Testis (tissue), 3 donors: Measurements from ENCODE around the gene OPN3. TPM values are rescaled to one million over a fixed set of nuclear protein-coding genes. Genes with fewer than 3 reads are reported as not detected.

Source experiments
- DNase-seq: peaks from one replicate; pipeline ENCODE4 v3.0.0-alpha.2; 2019
- H3K27ac ChIP-seq, 2 donors: fragments of 200-600 bp; sonication (generic); one replicate each; pipeline ENCODE4 v1.5.1; 2019
- H3K27me3 ChIP-seq: fragments of 200-600 bp; sonication (generic); one replicate; pipeline ENCODE4 v1.5.1; 2019
- H3K36me3 ChIP-seq: fragments of 200-600 bp; sonication (generic); one replicate; pipeline ENCODE4 v1.5.1; 2017; ENCODE audit warnings: low read depth; ENCODE audit errors: missing control alignments
- H3K4me1 ChIP-seq: fragments of 200-600 bp; sonication (generic); one replicate; pipeline ENCODE4 v1.5.1; 2019
- H3K4me3 ChIP-seq, 2 donors: fragments of 200-600 bp; sonication (generic); one replicate each; pipeline ENCODE4 v1.5.1; 2017 to 2019
- H3K9me3 ChIP-seq: fragments of 200-600 bp; sonication (generic); one replicate; pipeline ENCODE4 v1.5.1; 2017
- POLR2A ChIP-seq: fragments of 450-650 bp; IDR thresholded peaks from one replicate; pipeline ENCODE4 v1.6.1; 2017; ENCODE audit warnings: antibody characterized with exemption, mild to moderate bottlenecking, moderate library complexity
- whole genome bisulfite sequencing, 2 donors: methylation state at CpG; one replicate each; pipeline ENCODE4 v1.1.5; 2018; 5-methylcytosine and 5-hydroxymethylcytosine counted together
- intact Hi-C: fragments of 100-400 bp; cut with DNase I; formaldehyde crosslinking; loops from one replicate; pipeline ENCODE4 v1.15.1; 2023; ENCODE audit warnings: low total_unique reads
- polyA plus RNA-seq: library from polyadenylated mRNA; stranded (reverse); fragments of 350-450 nt; fragmentation: Illumina TruSeq; extraction: RNeasy Lipid Tissue Mini Kit (QIAGEN cat#74804); gene quantifications from one replicate; pipeline ENCODE4 v1.2.3, GENCODE V29; 2014; ENCODE audit warnings: low read depth, low replicate concordance; ENCODE audit not compliant: insufficient read depth
- total RNA-seq, 2 donors: library from RNA; depleted of rRNA; stranded (reverse); fragments of >200 nt; gene quantifications; one replicate each; pipeline ENCODE4 v1.2.3, GENCODE V29; 2016
- TF ChIP-seq, protein P1 (sequence below), 3 experiments: fragments of 450-650 bp in 2 of 3; fragments of 200-600 bp in 1 of 3; sonication (generic) in 1 of 3; IDR thresholded peaks; one replicate each; pipeline ENCODE4 v1.5.1; 2016 to 2019; ENCODE audit warnings: antibody characterized with exemption in 3 of 3, mild to moderate bottlenecking in 2 of 3, moderate library complexity in 1 of 3

OPN3 gene
- total and polyA plus RNA-seq, 3 donors from 2014 or later: 25.8 to 45.8 (median 41.4) TPM

DNA sequence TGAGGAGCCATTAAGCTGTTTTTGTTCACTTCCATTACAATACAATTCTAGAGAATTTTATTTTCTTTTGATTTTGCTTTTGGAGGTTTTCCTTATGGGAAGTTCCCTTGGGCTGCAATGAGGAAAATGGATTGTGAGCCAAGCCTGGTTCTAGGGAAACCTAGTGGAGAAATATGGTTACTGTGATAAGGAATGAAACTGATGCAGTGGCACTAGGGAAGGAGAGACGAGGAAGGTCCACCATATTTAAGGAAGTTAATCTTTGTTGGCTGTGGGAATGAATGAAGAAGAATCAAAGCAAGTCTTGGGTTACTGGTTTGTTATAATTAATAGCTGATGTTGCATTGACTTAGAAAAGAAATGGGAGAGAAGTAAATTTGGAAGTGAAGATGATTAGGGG lies 28.4 kb downstream of the OPN3 start:
- H3K4me1 ChIP-seq: peaks cover 7% of the 10 kb centered on the region
- intact Hi-C loops: loop anchor here (10.0 kb wide), 1 partner anchor 223 kb away; no protein-coding TSS in a partner anchor
- H3K9me3 ChIP-seq: no peaks in the 10 kb centered on the region
- H3K27ac ChIP-seq: no peak overlapping the region
- H3K27me3 ChIP-seq: no peaks in the 10 kb centered on the region
- no peak for DNase-seq
- H3K4me3 ChIP-seq: no peak overlapping the region
- TF ChIP-seq POLR2A: no peak
- TF ChIP-seq, protein P1, sequence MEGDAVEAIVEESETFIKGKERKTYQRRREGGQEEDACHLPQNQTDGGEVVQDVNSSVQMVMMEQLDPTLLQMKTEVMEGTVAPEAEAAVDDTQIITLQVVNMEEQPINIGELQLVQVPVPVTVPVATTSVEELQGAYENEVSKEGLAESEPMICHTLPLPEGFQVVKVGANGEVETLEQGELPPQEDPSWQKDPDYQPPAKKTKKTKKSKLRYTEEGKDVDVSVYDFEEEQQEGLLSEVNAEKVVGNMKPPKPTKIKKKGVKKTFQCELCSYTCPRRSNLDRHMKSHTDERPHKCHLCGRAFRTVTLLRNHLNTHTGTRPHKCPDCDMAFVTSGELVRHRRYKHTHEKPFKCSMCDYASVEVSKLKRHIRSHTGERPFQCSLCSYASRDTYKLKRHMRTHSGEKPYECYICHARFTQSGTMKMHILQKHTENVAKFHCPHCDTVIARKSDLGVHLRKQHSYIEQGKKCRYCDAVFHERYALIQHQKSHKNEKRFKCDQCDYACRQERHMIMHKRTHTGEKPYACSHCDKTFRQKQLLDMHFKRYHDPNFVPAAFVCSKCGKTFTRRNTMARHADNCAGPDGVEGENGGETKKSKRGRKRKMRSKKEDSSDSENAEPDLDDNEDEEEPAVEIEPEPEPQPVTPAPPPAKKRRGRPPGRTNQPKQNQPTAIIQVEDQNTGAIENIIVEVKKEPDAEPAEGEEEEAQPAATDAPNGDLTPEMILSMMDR (IDR thresholded peaks at IDR 0.05): no peak
- no peaks in the 10 kb centered on the region for H3K36me3 ChIP-seq
- WGBS, 2 donors: 80 to 82% methylated on average over 1 of the region's 1 CpG

DNA sequence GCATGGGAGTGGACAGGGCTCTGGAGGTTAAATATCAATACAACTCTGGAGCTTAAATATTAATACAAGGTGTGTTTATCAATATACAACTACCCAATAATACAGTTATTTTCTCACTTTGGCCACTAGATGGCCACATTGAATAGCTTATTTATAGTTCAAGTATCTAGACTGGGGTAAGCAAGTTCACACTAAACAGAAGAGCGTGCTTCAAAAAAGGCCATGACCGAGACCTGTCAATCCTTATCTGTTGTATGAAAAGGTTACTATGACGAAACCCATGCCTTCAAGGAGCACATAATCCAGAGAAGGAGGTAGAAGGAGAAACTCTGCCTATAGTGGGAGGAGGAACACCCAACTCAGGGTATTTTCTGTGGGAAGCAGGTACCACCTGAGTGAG lies 29.1 kb downstream of the OPN3 start:
- no peaks in the 10 kb centered on the region for H3K9me3 ChIP-seq
- no peaks in the 10 kb centered on the region for H3K27me3 ChIP-seq
- H3K4me1 ChIP-seq: peaks cover 7% of the 10 kb centered on the region
- no peaks in the 10 kb centered on the region for H3K36me3 ChIP-seq
- DNase-seq: no peak
- 24 to 38% methylated on average over 3 of the region's 3 CpGs for WGBS, 2 donors
- intact Hi-C loops: loop anchor here (10.0 kb wide), 1 partner anchor 224 kb away; no protein-coding TSS in a partner anchor
- TF ChIP-seq POLR2A: no peak
- TF ChIP-seq, protein P1 (IDR thresholded peaks at IDR 0.05): peak; percentile 54 to 76 (median 76)
- H3K4me3 ChIP-seq: no peak overlapping the region
- H3K27ac ChIP-seq: no peak overlapping the region

DNA sequence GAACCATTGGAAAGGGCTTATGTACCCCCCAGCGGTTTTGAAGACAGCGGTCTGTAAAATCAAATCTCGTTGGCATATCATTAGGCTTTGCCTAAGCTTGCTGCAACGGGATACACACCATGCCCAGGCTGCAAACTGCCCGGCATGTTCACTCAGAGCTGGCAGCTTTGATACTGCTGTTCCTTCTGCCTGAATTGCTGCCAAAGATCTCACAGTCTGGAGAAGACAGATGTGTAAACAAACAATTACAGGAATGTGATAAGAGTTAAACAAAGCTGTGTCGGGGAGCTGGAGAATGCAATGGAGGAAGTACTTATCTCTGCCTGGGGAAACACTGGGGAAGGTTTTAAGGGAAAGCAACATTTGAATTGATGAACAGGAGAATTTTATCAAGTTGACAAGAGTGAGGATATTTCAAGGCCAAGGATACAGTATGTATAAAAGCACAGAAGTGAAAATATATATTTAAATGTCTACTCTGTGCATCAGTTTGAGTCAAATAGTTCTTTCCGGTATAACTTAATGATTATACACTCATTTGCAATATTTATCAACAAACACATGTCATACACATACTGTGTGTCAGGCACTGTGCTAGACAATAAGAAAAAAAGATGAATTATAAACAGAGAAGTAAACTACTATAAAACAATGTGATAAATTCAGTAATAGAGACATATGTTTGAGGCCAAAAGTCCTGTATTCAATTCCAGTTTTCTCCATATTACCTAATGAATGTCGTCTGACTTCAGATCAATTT lies 29.9 kb downstream of the OPN3 start:
- no peaks in the 10 kb centered on the region for H3K27me3 ChIP-seq
- DNase-seq: peak; percentile 40
- H3K4me1 ChIP-seq: peaks cover 7% of the 10 kb centered on the region
- 44 to 58% methylated on average over 8 of the region's 8 CpGs for WGBS, 2 donors
- no peak overlapping the region for H3K27ac ChIP-seq
- no peak overlapping the region for H3K4me3 ChIP-seq
- intact Hi-C loops: loop anchor here (10.0 kb wide), 1 partner anchor 225 kb away; no protein-coding TSS in a partner anchor
- H3K9me3 ChIP-seq: no peaks in the 10 kb centered on the region
- no peak for TF ChIP-seq POLR2A
- TF ChIP-seq, protein P1 (IDR thresholded peaks at IDR 0.05): no peak
- no peaks in the 10 kb centered on the region for H3K36me3 ChIP-seq

DNA sequence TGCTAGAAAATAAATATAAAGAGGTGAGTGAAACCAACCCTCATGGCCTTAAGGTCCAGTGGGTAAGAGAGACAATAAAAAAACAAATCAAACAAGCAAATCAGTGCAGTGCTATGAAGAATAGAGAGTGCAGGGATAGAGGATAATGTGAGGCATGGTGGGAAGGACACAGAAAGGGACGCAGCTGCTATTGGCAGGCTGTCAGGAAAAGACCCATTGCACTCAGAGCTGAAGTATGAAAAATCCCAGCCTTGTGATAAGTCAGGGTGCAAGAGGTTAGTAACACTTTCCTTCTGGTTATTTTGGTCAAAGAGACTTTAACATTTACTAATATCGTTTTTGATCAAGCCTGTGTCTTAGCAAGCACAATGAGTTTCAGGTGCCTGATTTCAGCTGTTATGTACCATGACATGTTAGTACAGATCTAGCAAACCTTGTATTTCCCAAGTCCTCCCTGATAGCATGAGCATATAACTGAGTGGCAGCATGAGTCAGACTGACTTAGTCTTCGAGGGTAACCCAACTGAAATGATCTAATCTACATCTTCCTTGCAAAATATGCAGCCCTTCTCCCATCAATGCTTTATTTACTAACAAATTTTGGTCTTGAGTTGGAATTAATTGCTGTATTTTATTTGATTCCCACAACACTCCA lies 31.7 kb downstream of the OPN3 start:
- intact Hi-C loops: no loop called here
- TF ChIP-seq POLR2A: no peak
- TF ChIP-seq, protein P1 (IDR thresholded peaks at IDR 0.05): no peak

More for the DNA sequence above, 31.7 kb downstream of the OPN3 start:
- no peaks in the 10 kb centered on the region for H3K9me3 ChIP-seq
- H3K36me3 ChIP-seq: no peaks in the 10 kb centered on the region
- 45 to 54% methylated on average over 3 of the region's 3 CpGs for WGBS, 2 donors
- no peak overlapping the region for H3K4me3 ChIP-seq
- H3K4me1 ChIP-seq: peaks cover 7% of the 10 kb centered on the region
- no peak overlapping the region for H3K27ac ChIP-seq
- DNase-seq: no peak
- no peaks in the 10 kb centered on the region for H3K27me3 ChIP-seq
